CD4-positive, alpha-beta T cell treated with Interleukin-17A for 4 hours (primary cell): ENCODE data around the gene A3GALT2.

Experiments
- DNase-seq: peaks from one replicate; pipeline ENCODE4 v3.0.0-alpha.2; 2020; ENCODE audit warnings: mixed read lengths

Gene A3GALT2

DNA sequence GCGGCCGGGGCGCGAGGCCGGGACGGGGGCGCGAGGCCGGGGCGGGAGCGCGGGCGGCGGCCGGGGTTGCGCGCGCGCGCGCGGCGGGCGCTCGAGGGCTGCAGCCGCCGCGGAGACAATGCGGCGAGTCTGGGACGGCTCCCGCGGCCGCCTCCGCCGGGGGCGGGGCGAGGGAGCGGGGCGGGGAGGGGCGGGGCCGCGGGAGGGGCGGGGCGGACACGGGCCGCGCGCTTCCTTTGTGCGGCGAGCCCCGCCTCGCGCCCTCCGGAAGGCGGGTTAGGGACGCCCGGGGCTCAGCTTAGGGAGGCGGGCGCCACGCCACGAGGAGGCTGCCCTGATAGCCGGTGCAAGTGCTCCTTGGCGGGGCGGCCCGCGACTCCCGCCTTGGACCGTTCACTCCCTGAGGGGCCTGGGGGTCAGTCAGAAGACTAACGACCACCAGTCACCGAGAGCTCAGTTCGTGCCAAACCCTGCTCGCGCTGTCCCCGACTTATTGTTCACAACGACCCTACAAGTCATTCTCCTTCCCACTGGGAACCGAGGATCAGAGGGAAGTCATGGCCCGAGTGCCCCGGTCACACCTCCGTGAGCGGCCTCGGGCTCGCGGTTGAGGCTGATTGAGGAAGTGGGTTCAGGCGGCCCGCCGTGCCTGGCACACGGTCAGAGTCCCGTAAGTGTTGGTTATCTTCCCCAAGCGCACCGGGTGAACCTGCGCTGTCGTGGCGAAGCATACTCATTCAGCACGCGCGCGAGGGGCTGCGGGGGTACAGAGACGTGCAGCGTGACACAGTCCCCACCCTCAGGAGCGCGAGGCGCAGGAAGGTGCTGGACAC lies 29.1 kb upstream of the A3GALT2 start:
- DNase-seq: peak; percentile 86

GRCh38 chr1:33349081-33349759 lies 28.3 kb upstream of the A3GALT2 start:
- peak; percentile 65 for DNase-seq

DNA sequence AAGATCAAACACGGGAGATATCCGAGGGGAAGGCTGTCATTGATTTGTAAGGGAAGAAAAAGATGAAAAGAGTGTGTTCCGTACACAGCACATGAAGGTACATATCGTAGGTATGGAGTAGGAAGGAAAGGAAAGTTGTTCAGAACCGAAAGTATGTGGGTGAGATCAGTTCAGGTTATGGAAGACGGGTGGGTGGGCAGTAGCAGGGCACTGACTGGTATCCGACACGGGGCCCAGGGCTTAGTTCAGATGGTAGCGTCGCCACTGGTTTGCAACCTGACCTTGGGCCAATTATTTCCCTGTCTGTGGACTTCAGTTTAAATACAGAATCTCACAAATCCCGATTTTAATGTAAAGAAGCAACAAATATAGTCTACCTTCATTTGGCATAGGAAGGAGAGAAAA lies 27.8 kb upstream of the A3GALT2 start:
- peak; percentile 32 for DNase-seq

GRCh38 chr1:33348194-33348593 lies 27.3 kb upstream of the A3GALT2 start:
- no peak for DNase-seq

- DNase-seq: no peak
Observed at GRCh38 chr1:33347650-33347992, 26.7 kb upstream of the A3GALT2 start.

- DNase-seq: no peak
Observed at GRCh38 chr1:33346927-33347649, 26.2 kb upstream of the A3GALT2 start.

DNA sequence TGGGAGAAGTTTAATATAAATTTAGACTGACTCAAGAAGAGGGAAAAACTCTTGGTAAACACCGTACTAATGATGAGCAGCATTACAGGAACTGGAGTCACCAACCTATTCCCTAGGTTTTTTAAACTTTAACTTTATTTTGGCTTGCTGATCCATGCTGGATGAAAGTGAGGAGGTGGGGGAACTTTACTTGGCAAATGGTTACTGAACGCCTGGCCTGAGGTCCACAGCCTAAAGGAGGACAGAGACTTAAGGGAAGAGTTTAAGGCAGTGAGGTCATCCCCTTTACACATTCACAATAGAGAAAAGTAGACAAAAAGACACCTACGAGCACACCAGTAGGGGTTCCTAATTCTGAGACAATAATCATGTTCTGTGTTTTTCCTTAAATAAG lies 25.6 kb upstream of the A3GALT2 start:
- no peak for DNase-seq

DNA sequence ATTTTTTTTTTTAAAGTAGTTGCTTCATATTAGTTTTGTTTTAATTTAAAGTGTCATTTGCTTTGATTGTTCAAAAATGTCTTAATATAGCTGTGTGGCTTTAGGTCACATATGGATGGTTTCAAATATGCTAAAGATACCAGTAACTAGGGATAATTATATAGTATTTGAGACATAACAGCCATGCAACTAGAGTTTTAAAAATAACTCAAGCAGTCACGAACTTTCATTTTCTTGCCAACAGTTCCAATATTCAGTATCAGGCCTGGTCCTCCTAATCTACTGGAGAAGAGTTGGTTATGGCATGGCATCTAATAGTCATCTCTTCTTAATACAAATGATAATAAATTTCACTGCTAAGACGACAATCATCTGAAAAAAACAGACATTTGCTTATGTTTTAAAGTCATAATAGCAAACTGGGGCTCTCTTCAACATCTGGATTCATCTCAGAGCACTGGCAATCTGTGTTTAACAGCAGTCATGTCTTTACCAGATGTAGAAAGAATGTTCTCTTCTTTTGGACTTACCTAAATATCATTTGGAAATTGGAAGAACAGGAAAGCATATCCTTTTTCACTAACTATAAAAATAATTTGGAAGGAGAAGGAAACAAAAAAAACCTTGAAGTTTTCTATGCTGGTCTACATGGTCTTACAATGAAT lies 24.1 kb upstream of the A3GALT2 start:
- DNase-seq: no peak

DNA sequence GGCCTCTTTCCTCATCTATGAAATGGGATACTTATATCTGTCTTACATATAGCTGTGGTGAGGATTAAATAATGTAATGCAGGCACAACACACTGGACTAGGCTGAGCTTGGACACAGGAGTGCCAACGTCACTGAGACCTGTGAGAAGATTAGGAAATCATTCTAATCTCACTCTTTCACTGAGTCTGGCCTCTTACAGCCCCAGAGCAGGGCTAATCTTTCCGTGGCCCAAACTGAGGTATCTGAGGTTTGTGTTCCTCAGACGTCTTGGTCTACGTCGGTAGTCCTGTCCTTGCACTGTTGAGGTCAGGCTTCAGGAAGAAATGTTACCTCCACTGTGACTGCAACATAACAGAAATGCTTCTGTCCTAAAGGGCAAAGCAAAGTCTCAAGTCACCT lies 22.6 kb upstream of the A3GALT2 start:
- no peak for DNase-seq

GRCh38 chr1:33342041-33342723 lies 21.3 kb upstream of the A3GALT2 start:
- DNase-seq: no peak

GRCh38 chr1:33341190-33341589 lies 20.3 kb upstream of the A3GALT2 start:
- no peak for DNase-seq

- no peak for DNase-seq
Observed at GRCh38 chr1:33339413-33339812, 18.5 kb upstream of the A3GALT2 start.

- DNase-seq: no peak
Observed at GRCh38 chr1:33338440-33339211, 17.7 kb upstream of the A3GALT2 start.

DNA sequence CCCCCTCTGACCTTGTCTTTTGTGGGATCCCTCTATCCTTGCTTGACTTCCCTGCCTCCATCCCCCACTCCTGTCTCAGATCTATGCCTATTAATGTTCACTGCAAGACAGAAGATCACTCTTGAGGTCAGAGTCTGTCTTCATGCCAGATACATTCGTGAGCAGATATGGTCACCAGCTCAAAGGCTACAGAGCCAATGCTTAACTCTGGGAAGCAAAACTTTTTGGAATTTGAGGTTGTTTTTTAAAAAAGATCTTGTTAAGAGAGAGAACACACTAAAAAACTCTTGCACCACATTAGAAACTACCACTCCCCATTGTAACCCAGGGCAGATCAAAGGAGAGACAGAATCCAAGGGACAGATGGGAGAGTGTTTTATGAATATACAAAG lies 17.1 kb upstream of the A3GALT2 start:
- DNase-seq: no peak

- no peak for DNase-seq
Observed at GRCh38 chr1:33337441-33337840, 16.5 kb upstream of the A3GALT2 start.

GRCh38 chr1:33336580-33336979 lies 15.7 kb upstream of the A3GALT2 start:
- no peak for DNase-seq

GRCh38 chr1:33335020-33335419 lies 14.1 kb upstream of the A3GALT2 start:
- no peak for DNase-seq

- DNase-seq: no peak
Observed at GRCh38 chr1:33334081-33334552, 13.2 kb upstream of the A3GALT2 start.

GRCh38 chr1:33332881-33333280 lies 12.0 kb upstream of the A3GALT2 start:
- DNase-seq: no peak

- DNase-seq: no peak
Observed at GRCh38 chr1:33332357-33332789, 11.5 kb upstream of the A3GALT2 start.
